ENCODE data around the gene FAAP100. TPM values are rescaled to one million over a fixed set of nuclear protein-coding genes. Genes with fewer than 3 reads are reported as not detected.
"Not testable (repeated sequence)": the region's sequence is repeated elsewhere in the genome, so short reads cannot be mapped to it uniquely, and the experiment has no call there.

FAAP100 gene
- total RNA-seq, 4 donors from 2014 or later = 26.2 to 90.5 (median 37.4) TPM

DNA sequence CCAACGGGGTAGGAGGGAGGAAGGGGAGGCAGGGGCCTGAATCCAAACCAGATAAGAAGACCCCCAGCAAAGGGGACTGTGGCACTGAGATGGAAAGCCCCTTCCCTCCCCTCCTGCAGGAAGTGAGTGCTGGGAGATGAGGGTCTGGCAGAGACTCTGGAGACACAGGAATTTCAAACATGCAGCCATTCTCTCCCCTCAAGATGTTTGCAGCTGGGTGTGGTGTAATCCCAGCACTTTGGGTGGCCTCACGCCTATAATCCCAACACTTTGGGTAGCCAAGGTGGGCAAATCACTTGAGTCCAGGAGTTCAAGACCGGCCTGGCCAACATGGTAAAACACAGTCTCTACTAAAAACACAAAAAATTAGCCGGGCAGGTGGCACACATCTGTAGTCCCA lies 33.9 kb upstream of the FAAP100 start:
- 92% methylated on average over 4 of the region's 4 CpGs; no CpG with 5 or more reads in 1 of the 2 donors for whole genome bisulfite sequencing, 2 donors (ENCODE audit: low coverage in 1 of 2)
- Histone ChIP-seq H3K4me1 (no peaks in the 10 kb centered on the region), H3K36me3 (peaks cover 0 to 61% (median 21%) of the 10 kb centered on the region in 4 donors), H3K9me3 (no peaks in the 10 kb centered on the region), H3K4me3 (no peak overlapping the region), H3K27me3 (no peaks in the 10 kb centered on the region), H3K27ac (no peak overlapping the region)
- intact Hi-C loops (cut with DNase I; ENCODE audit: low total_unique reads) = no loop called here
- no peak for TF ChIP-seq EP300 (IDR thresholded peaks at IDR 0.05; ENCODE audit: low read depth)
- no peak for TF ChIP-seq POLR2A (IDR thresholded peaks at IDR 0.05)
- TF ChIP-seq CTCF (IDR thresholded peaks at IDR 0.05) = no peak
- TF ChIP-seq POLR2AphosphoS5 (IDR thresholded peaks at IDR 0.05) = no peak
- no peak for DNase-seq
- in situ Hi-C loops (cut with MboI; ENCODE audit: low pct_ligation_motif_present in 1 of 4, low pct_unique_long_range_greater_than_20kb in 1 of 4, low sequenced_read_pairs in 3 of 4) = no loop called here

- in situ Hi-C loops (cut with MboI; ENCODE audit: low pct_ligation_motif_present in 1 of 4, low pct_unique_long_range_greater_than_20kb in 1 of 4, low sequenced_read_pairs in 3 of 4); H3K27me3 ChIP-seq; H3K4me1 ChIP-seq; intact Hi-C loops (cut with DNase I; ENCODE audit: low total_unique reads); H3K4me3 ChIP-seq; H3K9me3 ChIP-seq; H3K27ac ChIP-seq; DNase-seq: not testable (repeated sequence)
- H3K36me3 ChIP-seq = peaks cover 0 to 59% (median 21%) of the 10 kb centered on the region in 4 donors
- WGBS, 2 donors (ENCODE audit: low coverage in 1 of 2) = 91 to 95% methylated on average over 12 to 14 of the region's 14 CpGs
These were observed 32.6 kb upstream of the FAAP100 start for GRCh38 chr17:81584771-81585170.

GRCh38 chr17:81583589-81584342 lies 31.6 kb upstream of the FAAP100 start:
- WGBS, 2 donors (ENCODE audit: low coverage in 1 of 2) = 87% methylated on average over 3 to 6 of the region's 6 CpGs
- intact Hi-C loops (cut with DNase I; ENCODE audit: low total_unique reads) = no loop called here
- no peak for DNase-seq
- Histone ChIP-seq H3K27ac (no peak overlapping the region), H3K9me3 (no peaks in the 10 kb centered on the region), H3K4me3 (no peak overlapping the region), H3K27me3 (no peaks in the 10 kb centered on the region), H3K4me1 (no peaks in the 10 kb centered on the region), H3K36me3 (peaks cover 0 to 52% (median 21%) of the 10 kb centered on the region in 4 donors)
- in situ Hi-C loops (cut with MboI; ENCODE audit: low pct_ligation_motif_present in 1 of 4, low pct_unique_long_range_greater_than_20kb in 1 of 4, low sequenced_read_pairs in 3 of 4) = no loop called here
- TF ChIP-seq EP300 (IDR thresholded peaks at IDR 0.05; ENCODE audit: low read depth) = no peak
- no peak for TF ChIP-seq CTCF (IDR thresholded peaks at IDR 0.05)
- TF ChIP-seq POLR2A (IDR thresholded peaks at IDR 0.05) = no peak
- no peak for TF ChIP-seq POLR2AphosphoS5 (IDR thresholded peaks at IDR 0.05)

DNA sequence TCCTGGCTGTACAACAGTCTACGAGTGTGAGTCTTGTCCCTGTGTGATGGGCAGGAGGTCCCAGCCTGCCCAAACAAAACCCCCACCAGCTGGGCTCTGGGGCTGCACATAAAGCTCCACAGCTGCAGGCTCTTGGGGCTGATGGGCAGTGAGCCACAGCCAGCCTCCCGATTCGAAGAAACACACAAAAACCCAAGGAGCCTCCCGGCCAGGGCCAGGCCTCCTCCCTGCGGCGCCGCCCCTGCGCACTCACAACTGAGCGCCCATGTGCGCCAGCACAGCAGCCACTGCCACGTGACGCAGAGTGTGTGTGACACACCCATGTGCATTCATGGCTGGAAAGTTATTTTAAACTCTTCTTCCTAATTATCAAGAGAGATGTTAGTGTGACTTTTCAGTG lies 30.6 kb upstream of the FAAP100 start:
- no peak for DNase-seq
- no peak overlapping the region for H3K4me3 ChIP-seq
- WGBS, 2 donors (ENCODE audit: low coverage in 1 of 2) = 89% methylated on average over 12 of the region's 12 CpGs; no CpG with 5 or more reads in 1 of the 2 donors
- TF ChIP-seq EP300 (IDR thresholded peaks at IDR 0.05; ENCODE audit: low read depth) (no peak), POLR2AphosphoS5 (IDR thresholded peaks at IDR 0.05) (no peak), CTCF (IDR thresholded peaks at IDR 0.05) (no peak)
- peak overlapping the region in 1 of 4 donors; percentile 8 for H3K27ac ChIP-seq
- no peaks in the 10 kb centered on the region for H3K9me3 ChIP-seq
- in situ Hi-C loops (cut with MboI; ENCODE audit: low pct_ligation_motif_present in 1 of 4, low pct_unique_long_range_greater_than_20kb in 1 of 4, low sequenced_read_pairs in 3 of 4) = no loop called here
- intact Hi-C loops (cut with DNase I; ENCODE audit: low total_unique reads) = no loop called here
- no peaks in the 10 kb centered on the region for H3K27me3 ChIP-seq
- peaks cover 0 to 42% (median 21%) of the 10 kb centered on the region in 4 donors for H3K36me3 ChIP-seq
- H3K4me1 ChIP-seq = no peaks in the 10 kb centered on the region
